HFF-Myc (cell line): ENCODE data around the gene TESK2.

Source experiments
- DNase-seq: peaks from one replicate; pipeline ENCODE4 v3.0.0-alpha.2; 2011; ENCODE audit warnings: low read depth; ENCODE audit errors: extremely low read depth
- H3K4me3 ChIP-seq: replicated peaks from 2 replicates; pipeline ENCODE4 v1.5.1; 2011; ENCODE audit warnings: low read depth, mild to moderate bottlenecking, control low read depth, low read length
- TF ChIP-seq, protein P1 (sequence below): IDR thresholded peaks from 2 replicates; pipeline ENCODE4 v1.5.1; 2012; ENCODE audit warnings: mild to moderate bottlenecking, low read depth, low read length, control low read depth; ENCODE audit errors: missing control alignments

TESK2 gene

DNA sequence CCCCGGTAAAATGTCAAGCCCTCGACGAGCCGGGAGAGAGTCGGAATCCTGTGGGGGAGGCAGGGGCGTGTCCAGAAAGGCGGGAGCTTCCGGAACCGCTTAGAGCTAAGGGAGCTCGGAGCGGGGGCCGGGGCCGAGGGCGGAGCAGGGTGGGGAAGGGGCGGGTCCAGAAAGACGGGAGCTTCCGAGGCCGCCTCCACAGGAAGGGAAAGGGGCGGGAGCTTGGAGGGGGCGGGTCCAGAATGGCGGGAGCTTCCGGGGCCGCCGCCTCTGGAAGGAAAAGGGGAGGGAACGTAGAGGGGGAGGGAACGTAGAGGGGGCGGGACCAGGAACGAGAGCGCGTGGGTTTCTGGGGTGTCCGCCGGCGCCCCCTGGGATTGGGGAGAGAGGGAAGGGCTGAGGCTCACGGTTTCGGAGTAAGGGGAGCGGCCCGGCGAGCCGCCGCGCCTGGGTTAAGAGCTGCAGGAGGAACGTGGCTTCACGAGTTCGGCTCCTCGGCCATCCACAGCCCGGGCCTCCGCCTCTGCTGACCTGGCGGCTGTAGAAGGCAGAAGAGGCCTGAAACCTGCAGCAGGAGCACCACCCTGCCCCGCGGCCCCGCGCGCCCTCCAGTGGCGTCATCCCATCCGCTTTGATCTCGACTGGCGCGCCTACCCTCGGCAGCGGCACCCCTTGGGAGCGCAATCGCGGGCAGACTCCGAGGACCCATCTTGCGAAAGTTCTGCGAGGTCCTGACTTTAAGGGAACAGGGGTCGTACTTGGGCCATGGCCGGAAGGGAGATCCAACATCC, 187.2 kb downstream of the TESK2 start:
- H3K4me3 ChIP-seq, result peak overlapping the region; percentile 48
- TF ChIP-seq, protein P1, sequence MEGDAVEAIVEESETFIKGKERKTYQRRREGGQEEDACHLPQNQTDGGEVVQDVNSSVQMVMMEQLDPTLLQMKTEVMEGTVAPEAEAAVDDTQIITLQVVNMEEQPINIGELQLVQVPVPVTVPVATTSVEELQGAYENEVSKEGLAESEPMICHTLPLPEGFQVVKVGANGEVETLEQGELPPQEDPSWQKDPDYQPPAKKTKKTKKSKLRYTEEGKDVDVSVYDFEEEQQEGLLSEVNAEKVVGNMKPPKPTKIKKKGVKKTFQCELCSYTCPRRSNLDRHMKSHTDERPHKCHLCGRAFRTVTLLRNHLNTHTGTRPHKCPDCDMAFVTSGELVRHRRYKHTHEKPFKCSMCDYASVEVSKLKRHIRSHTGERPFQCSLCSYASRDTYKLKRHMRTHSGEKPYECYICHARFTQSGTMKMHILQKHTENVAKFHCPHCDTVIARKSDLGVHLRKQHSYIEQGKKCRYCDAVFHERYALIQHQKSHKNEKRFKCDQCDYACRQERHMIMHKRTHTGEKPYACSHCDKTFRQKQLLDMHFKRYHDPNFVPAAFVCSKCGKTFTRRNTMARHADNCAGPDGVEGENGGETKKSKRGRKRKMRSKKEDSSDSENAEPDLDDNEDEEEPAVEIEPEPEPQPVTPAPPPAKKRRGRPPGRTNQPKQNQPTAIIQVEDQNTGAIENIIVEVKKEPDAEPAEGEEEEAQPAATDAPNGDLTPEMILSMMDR, result peak; percentile 57
- peak; percentile 78 for DNase-seq

DNA sequence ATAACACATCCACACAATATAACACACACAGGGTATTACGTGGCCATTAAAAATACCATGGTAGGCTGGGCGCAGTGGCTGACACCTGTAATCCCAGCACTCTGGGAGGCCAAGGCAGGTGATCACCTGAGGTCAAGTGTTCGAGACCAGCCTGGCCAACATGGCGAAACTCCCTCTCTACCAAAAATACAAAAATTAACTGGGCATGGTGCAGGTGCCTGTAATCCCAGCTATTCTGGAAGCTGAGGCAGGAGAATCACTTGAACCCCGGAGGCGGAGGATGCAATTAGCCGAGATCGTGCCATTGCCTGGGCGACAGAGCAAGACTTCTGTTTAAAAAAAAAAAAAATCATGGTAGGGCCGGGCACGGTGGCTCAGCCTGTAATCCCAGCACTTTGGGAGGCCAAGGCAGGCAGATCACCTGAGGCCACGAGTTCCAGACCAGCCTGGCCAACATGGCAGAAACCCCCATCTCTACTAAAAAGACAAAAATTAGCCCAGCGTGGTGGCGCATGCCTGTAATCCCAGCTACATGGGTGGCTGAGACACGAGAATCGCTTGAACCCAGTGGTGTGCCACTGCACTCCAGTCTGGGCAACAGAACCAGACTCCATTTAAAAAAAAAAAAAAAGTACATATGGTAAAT, 188.3 kb downstream of the TESK2 start:
- TF ChIP-seq, protein P1, result no peak
- no peak for DNase-seq
- peak overlapping the region; percentile 48 for H3K4me3 ChIP-seq

DNA sequence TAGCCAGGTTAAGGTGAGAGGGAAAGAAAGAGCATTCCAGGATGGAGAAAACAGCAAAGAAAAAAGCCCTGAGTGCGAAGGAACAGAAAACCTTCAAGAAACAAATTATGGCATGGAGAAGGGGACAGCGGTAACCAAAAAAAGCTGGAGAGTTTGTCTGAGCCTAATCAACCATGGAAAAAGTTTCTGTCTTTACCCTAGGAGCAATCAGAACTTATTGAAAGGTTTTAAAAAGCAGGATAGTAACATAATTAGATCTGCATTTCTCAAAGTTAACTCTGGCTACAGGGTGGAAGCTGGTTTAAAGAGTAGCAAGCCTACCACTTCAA, 190.3 kb downstream of the TESK2 start:
- no peak for DNase-seq
- TF ChIP-seq, protein P1, result no peak

DNA sequence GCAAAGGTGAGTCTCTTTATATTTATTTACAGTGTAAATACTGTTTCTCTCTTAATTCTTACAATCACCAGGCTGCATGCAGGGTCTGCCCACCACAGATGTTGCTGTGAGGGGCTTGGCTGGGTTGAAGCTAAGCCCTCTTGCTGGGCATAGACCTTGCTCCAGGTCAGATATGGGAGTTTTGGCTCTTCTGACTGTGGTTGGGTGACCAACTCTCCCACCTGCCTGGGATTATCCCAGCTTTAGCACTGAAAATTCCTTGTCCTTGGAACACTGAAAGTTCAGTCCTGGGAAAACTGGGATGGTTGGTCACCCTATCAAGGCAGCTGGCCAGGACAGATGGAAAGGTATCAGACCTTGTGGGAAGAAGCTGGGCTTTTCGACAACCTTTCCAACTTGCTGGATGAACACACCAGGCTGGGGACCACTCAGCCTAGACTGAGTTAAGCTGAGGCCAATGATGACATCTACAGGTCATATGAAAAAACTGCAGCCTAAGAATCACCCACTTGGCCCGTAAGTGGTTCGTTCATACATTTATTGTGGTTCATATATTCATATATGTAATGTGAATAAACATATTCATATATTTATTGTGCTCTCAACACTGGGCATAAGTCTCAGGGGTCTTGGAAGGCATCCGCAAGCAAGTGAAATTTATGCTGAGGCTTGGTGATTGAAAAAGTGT, 190.8 kb downstream of the TESK2 start:
- TF ChIP-seq, protein P1, result peak; percentile 68
- DNase-seq, result peak; percentile 45
- H3K4me3 ChIP-seq, result no peak overlapping the region

More for the DNA sequence above, 190.3 kb downstream of the TESK2 start:
- no peak overlapping the region for H3K4me3 ChIP-seq

DNA sequence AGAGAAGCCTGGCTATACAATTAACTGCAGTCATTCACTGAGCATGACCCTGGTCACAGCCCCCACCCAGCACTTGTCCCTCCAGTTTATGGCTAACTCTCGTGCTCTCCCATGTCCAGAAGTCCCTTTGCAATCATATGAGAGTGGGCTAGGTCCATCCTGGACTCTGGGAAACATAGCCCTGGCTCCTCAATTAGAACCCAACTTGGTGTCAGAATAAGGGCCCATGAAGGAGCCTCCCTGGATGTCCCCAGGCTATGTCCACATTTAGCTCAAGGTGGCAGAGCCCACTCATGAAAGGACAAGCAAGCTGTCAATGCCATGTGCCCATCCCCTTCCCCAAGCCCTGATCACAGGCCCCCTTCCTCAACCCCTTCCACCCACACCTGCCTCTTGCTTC, 191.7 kb downstream of the TESK2 start:
- DNase-seq, result no peak
- H3K4me3 ChIP-seq, result no peak overlapping the region
- TF ChIP-seq, protein P1, result no peak

DNA sequence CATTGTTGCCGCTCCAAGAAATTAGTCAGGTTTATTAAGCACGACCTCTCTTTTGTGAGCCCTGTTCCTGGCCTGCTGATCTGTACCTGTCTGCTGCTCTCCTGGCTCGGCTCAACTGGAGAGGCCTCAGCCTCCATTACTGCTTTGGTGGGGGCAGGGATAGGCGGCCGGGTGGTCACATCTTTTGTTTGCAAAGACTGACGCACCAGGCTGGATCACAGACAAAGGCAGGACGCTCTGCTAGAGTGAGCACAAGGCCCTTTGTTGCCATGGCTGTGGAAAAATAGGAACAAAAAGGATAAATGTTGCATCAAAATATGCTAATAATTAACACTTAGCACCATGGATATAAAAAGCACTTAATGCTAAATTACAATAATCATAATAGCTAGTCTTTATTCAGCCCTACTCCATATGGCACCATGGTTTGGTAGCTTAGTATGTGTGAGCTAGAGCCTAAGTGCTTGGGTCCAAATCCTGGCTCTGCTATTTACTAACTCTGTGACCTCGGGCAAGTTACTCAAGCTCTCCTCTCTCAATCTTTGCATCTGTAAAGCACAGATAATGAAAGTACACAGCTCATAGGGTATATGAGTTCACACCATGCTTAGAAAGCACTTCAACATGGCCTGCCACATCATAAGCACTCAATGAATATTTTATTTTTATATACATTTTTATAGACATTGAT, 193.2 kb downstream of the TESK2 start:
- H3K4me3 ChIP-seq, result no peak overlapping the region
- TF ChIP-seq, protein P1, result no peak
- no peak for DNase-seq
